GM23248 (cell line): ENCODE data around the gene RAMACL.

Source experiments
- EZH2 ChIP-seq: fragments of 200-600 bp; sonication (generic); IDR thresholded peaks from 2 replicates; pipeline ENCODE4 v1.6.1; 2018; ENCODE audit warnings: antibody characterized with exemption, mild to moderate bottlenecking; ENCODE audit not compliant: insufficient read depth, poor library complexity, severe bottlenecking
- EZH2phosphoT487 ChIP-seq: fragments of 200-600 bp; sonication (generic); IDR thresholded peaks from 2 replicates; pipeline ENCODE4 v1.6.1; 2018; ENCODE audit warnings: antibody characterized with exemption, moderate library complexity, mild to moderate bottlenecking, low read depth; ENCODE audit not compliant: insufficient read depth

GRCh38 chr6:166567813-166568212 is 18.7 kb downstream of the RAMACL start:
- TF ChIP-seq EZH2 (no peak), EZH2phosphoT487 (no peak)
